Kidney epithelial cell (primary cell): ENCODE measurements around the gene MC1R. TPM values are rescaled to one million over a fixed set of nuclear protein-coding genes. Genes with fewer than 3 reads are reported as not detected.

ENCODE experiments used
- DNase-seq: peaks from one replicate; pipeline ENCODE4 v3.0.0-alpha.2; 2010; ENCODE audit warnings: low read depth
- H3K27me3 ChIP-seq: 2 replicates; pipeline ENCODE4 v1.6.0; 2011; ENCODE audit warnings: low read length; ENCODE audit not compliant: control insufficient read depth, insufficient read depth
- H3K36me3 ChIP-seq: 2 replicates; pipeline ENCODE4 v1.5.1; 2011; ENCODE audit warnings: low read length; ENCODE audit not compliant: control insufficient read depth, insufficient read depth
- H3K4me3 ChIP-seq: 2 replicates; pipeline ENCODE4 v1.5.1; 2011; ENCODE audit warnings: low read depth, mild to moderate bottlenecking, control low read depth, low read length
- total RNA-seq: library from RNA; depleted of rRNA; stranded (reverse); fragments of >200 nt; gene quantifications from 2 replicates; pipeline ENCODE4 v1.2.3, GENCODE V29; 2015
- TF ChIP-seq, protein P1 (sequence below): IDR thresholded peaks from 2 replicates; pipeline ENCODE4 v1.5.1; 2011; ENCODE audit warnings: mild to moderate bottlenecking, moderate library complexity, low read length, control low read depth, inconsistent platforms; ENCODE audit not compliant: insufficient read depth, poor library complexity, severe bottlenecking

MC1R gene
- total RNA-seq, 1 donor from 2014 or later, result 3.0 TPM

DNA sequence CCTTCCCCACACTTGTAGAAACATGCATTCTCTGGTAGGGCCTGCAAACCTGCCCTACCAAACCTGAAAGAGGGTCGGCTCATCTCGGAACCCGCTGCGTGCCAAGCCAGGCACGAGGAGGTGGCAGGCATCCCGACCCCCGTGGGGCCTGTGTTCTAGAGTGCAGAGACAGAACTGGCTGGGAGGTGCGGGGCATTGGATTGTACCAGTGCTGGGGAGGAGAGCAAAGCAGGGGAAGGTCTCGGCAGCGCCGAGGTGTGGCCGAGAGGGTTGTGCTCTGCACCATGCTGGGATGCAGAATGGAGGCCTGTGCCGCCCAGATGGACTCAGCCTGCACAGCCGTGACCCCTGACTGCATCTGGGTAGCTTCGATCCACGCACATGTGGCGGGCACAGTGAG, 17.8 kb upstream of the MC1R start:
- DNase-seq, result no peak
- H3K36me3 ChIP-seq, result peaks cover 4% of the 10 kb centered on the region
- no peaks in the 10 kb centered on the region for H3K27me3 ChIP-seq

DNA sequence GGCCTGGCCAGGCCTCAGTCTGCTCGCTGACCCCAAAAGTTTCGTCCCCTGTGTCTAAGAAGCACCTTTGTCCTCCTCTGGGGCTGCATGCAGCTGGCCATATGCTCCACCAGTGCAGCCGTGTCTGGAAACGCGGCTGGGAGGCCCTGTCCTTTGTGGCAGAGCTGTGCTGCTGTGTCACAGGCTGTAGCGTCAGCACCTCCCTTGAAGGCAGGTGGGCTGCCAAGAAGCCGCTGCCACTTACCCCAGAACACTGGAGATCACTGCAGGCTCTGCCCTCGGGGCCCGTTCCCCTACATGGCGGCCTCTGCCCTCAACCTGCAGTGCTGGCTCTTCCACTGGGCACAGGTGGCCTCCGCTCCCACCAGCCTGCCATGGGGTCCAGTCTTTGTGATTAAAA, 15.7 kb upstream of the MC1R start:
- Histone ChIP-seq H3K36me3 (peaks cover 6% of the 10 kb centered on the region), H3K27me3 (no peaks in the 10 kb centered on the region), H3K4me3 (no peak overlapping the region)
- no peak for DNase-seq
- TF ChIP-seq, protein P1, sequence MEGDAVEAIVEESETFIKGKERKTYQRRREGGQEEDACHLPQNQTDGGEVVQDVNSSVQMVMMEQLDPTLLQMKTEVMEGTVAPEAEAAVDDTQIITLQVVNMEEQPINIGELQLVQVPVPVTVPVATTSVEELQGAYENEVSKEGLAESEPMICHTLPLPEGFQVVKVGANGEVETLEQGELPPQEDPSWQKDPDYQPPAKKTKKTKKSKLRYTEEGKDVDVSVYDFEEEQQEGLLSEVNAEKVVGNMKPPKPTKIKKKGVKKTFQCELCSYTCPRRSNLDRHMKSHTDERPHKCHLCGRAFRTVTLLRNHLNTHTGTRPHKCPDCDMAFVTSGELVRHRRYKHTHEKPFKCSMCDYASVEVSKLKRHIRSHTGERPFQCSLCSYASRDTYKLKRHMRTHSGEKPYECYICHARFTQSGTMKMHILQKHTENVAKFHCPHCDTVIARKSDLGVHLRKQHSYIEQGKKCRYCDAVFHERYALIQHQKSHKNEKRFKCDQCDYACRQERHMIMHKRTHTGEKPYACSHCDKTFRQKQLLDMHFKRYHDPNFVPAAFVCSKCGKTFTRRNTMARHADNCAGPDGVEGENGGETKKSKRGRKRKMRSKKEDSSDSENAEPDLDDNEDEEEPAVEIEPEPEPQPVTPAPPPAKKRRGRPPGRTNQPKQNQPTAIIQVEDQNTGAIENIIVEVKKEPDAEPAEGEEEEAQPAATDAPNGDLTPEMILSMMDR, result no peak

More for the DNA sequence above, 17.8 kb upstream of the MC1R start:
- TF ChIP-seq, protein P1, result no peak
- no peak overlapping the region for H3K4me3 ChIP-seq

DNA sequence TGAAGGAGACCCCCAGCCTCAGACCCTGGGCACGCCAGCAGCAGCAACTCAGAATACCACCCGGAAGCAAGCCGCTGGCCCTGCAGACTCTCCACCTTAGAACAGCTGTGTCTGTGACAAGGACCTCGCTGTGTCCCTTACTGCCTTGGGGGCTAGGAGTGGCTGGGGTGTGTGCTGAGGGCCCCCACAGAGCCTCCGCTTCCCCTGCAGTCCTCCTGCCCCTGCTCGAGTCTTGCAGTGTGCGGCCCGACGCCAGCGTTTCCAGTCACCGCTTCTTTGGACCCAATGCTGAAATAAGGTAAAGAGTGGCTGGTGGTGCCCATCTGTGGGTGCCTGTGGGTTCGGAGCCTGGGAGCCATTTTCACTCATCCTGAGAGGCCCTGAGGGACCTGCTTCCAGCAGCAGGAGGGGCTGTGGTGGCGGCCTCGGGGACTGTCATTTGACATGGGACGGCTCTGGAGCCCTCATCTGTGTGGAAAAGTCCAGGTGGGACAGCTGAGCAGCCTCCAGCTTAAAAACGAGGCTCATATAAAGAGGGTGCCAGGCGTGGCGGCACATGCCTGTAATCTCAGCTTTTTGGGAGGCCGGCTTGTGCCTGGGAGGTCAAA, 14.7 kb upstream of the MC1R start:
- H3K27me3 ChIP-seq, result no peaks in the 10 kb centered on the region
- DNase-seq, result no peak
- peaks cover 6% of the 10 kb centered on the region for H3K36me3 ChIP-seq
- H3K4me3 ChIP-seq, result no peak overlapping the region
- TF ChIP-seq, protein P1, result no peak

DNA sequence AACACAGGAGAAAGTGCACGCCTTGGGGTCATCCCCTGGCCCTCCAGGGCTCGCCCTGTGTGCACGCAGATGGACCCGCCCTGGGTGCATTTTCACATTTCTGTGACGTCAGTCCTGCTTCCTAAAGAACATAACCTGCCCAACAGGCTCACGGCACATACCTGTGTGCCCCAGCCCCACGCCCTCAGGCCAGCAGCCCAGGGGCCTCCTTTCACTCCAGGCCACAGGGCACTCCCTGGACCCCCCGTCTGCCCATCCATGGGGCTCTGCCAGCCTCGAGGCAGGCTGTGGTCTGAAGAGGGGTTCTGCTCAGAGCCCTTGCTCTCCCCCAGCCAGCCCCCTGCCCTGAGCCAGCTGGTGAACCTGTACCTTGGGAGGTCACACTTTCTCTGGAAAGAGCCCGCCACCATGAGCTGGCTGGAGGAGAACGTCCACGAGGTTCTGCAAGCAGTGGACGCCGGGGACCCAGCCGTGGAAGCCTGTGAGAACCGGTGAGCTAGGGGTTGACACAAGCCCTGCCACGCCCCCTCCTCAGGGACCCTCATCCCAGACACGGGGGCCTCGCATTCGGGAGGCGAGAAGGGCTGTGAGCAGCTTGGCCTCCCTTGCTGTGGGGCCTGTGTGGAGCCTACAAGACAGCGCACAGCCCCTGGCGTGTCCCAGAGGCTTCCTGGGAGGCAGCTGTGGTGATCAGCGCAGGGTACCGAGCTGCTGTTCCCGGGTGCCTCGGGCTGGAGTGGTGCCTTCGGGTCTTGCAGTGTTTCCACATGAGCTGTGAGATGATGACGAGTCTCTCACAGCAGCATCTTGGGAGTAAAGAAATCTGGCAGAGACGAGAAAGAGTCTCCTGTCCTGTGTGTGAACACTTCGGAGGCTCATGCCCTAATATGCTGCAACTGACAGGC, 13.8 kb upstream of the MC1R start:
- H3K4me3 ChIP-seq, result no peak overlapping the region
- no peak for DNase-seq
- peaks cover 6% of the 10 kb centered on the region for H3K36me3 ChIP-seq
- TF ChIP-seq, protein P1, result no peak
- no peaks in the 10 kb centered on the region for H3K27me3 ChIP-seq

DNA sequence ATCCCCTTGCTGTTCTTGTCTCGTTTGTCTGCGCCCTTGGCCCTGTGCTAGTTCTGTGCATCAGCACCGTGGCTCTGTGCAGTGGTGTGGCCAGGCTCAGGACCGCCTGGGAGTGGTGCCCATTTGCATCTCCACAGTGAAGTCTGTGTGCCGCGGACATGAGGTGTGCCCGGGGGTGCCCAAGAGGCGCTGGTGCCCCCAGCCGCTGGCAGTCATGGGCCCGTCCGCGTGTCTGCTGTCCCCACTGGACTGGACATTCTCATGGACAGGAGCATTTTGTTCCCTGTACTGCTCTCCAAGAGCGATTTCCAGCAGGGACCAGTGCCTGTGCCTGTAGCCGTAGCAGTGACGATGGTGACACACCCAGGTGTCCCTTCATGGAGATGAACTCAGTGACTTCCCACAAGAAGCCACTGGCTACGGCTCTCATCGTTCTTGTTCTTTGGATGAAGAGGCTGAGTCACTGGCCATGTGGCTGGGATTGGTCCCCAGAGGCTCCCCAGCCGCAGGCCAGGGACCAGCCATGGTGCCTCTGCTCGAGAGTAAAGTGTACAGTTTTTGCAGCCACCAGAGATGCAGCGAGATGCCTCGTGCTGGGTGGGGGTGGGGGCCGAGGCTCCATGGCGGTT, 13.0 kb upstream of the MC1R start:
- TF ChIP-seq, protein P1, result no peak
- Histone ChIP-seq H3K4me3 (no peak overlapping the region), H3K36me3 (peaks cover 6% of the 10 kb centered on the region), H3K27me3 (no peaks in the 10 kb centered on the region)
- no peak for DNase-seq
